HG03460 (cell line): ENCODE results near the gene LATS1.
"Not testable (repeated sequence)": the region's sequence is repeated elsewhere in the genome, so short reads cannot be mapped to it uniquely, and the experiment has no call there.

Experiments
- ATAC-seq: cut with Tn5 transposase; IDR thresholded peaks from one replicate; pipeline ENCODE4 v1.9.1; 2021; ENCODE audit not compliant: unreplicated experiment

The LATS1 gene

DNA sequence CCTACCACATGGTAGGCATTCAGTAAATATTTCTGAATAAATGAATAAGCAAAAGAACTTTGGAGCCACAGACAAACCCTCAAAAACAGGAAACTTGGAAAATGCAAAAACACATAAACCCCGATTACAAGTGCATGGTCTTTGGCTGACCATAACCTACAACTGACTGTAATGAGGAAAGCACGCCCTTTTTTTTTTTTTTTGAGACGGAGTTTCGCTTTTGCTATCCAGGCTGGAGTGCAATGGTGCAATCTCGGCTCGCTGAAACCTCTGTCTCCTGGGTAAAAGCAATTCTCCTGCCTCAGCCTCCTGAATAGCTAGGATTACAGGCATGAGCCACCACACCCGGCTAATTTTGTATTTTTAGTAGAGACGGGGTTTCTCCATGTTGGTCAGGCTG, 11.9 kb upstream of the LATS1 start:
- ATAC-seq: no peak

DNA sequence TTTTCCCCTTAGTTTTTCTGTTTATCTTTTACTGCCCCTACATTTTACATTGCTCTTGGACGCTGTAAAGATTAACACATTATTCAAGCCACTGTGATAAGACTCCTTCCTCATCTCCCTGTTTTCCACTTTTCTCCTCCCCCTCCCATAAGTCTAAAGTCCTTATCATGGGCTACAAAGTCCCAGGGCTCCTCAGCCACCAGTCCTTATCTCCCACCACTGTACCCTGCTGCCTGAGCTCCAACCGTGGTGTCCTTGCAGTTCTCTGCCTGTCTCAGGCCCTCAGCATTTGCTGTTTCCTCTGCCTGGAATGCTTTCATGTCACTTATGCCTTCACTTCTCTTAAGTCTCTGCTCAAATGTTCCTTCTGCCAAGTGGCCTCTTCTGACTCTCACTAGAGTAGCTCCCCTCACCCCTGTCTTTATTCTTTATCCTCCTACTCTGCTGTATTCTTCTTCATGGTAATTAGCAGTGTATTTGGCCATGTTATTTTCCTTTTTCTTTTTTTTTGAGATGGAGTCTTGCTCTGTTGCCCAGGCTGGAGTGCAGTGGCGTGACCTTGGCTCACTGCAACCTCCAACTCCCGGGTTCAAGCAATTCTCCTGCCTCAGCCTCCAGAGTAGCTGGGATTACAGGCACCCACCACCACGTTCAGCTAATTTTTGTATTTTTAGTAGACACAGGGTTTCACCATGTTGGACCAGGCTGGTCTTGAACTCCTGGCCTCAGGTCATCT, 10.8 kb upstream of the LATS1 start:
- no peak for ATAC-seq

DNA sequence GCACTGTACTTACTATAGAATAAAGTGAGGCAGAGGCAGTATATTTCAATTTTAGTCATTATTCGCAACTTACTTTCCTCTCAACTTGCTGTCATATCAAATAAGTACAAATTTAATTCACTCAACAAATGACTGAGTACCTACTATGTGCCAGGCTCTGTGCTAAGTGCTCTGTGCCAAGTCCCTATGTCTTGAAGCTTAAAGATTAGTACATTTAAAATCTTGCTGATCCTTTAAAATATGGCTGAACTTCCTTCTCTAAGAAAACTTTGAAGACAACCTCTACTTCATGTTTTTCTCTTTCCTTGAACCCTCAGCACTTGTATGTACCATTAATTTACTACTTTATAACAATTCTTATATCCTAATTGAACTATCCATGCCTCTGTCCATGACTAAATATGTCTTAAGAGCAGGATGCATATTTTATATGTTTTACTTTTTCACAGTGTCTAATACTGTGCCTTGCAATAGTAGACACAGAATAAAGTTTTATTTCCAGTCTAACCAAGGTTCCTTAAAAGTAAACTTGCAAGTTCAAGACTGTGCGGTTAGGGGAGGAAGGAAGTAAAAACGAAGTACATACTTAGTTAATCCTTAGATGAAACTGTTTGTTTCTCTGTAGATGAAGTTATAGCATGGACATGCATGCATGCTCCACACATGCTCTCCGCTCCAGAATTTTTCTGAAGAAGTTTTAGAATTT, 10.0 kb upstream of the LATS1 start:
- no peak for ATAC-seq

DNA sequence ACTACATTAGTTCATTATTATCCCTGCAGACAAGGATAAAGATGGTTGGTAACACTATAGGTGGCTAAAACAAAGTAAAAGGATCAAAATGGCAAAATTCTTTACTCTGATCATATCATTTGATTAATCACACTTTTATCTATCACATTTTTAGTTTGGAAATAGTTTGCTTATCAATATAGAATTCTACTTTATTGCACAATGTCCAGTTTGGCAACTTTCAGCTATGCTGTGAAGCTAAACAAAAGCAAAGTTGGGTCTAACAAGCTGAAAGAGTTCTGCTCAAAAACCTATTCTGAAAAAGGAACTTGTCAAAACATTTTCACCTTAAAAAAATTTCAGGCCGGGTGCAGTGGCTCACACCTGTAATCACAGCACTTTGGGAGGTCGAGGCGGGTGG, 7.9 kb upstream of the LATS1 start:
- ATAC-seq: no peak

DNA sequence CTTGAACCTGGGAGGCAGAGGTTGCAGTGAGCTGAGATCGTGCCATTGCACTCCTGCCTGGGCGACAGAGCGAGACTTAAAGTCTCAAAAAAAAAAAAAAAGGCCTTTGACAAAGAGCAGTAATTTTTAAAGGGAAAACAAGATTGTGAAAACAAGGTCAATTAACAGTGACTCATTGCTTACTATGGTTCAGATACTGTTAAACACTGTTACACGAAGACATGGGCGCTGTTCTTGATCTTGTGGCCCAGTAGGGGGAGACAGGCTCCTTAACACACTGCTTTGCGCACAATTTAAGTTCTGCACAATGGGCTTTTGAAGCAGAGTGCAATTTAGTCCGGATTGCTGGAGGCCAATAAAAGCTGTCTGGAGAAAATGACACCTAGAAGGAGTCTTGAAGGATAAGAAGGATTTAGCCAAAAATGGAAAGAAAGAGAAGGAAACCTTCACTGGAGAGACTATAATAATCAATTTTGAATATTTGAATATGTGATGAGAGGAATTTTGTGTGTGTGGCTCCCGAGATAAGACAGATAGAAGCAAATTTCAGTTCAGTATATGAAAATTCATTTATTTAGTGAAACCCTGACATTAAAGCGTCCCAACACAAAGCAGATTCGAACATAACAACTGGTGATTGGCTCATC, 6.0 kb upstream of the LATS1 start:
- no peak for ATAC-seq

DNA sequence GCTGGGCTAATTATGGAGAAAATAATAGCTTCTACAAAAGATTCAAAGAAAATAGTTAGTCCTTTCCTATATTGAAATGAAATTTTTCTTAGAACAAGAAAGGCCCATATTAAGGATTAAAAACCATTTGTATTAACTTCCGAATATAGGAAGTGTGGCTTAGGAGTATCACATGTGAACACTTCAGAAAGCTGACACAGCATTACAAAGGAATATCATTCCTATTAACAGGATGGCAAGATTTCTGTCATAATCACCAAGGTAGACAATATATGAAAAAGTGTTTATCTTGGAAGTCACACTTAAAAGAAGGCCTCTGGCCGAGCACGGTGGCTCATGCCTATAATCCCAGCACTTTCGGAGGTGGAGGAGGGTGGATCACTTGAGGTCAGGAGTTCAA, 5.4 kb upstream of the LATS1 start:
- ATAC-seq: no peak

DNA sequence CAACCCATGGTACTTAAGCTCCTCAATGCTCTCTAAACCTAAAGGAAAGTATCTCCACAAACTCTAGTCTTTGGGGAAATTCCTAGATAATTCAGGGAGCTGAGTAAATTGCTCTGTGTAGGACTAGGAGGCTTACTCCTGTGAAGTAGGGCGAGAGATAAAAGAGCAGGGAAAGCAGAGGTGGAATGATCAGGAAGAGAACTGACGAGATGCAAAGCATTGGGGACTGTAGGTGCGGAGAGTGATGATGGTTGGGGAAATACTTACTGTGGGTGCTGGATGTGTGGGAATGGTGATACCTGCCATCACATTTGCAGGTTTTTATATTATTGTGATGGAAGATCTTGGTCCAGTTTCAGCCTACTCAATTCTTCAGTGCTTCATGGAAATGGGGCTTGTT, 1.6 kb upstream of the LATS1 start:
- no peak for ATAC-seq

DNA sequence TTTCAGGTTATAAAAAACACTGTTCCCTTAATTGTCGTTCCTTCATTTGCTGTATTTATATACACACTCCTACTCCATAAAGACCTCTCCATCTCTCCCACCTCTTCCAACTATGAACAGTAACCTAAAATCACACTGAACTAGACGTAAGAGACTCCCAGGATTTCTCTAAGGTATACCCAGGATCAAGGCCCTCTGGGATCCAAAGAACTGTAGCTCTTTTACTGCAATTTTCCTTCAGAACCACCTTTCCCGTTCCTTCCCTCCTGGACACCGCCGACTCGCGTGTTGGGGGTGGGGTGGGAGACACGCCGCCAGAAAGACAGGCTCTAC, 680 bp downstream of the LATS1 start:
- ATAC-seq: no peak

DNA sequence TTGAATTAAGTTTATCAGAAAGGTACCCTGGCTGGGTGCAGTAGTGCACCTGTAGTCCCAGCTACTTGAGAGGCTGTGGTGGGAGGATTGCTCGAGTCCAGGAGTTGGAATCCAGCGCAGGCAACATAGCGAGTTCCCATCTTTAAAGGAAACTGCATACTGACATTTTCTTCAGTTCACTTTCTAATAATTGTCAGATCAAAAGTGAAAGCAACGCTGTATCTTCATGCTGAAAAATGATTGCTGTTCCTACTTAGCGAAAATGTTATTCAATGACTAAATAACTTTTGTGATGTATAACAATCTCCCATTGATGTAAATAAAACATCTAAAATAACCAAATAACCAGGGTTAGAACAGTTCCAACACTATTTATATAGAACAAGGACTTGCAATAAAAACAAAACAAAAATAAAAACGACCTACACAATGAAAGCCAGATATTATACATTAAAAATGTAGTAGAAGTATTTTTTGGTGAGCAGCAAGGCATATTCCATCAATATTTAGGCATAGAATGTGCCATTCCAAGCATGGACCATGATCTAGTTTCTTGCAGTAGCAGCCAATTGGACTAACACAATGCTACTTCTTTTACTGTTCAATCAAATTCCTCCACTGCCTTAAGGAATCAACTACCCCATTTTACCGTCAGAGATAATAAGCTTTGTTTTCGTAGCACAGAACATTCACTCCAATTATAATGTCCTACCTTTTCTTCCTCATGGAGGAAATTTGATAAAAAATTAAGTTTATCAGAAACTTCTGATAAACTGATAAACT, 1.5 kb downstream of the LATS1 start:
- no peak for ATAC-seq

DNA sequence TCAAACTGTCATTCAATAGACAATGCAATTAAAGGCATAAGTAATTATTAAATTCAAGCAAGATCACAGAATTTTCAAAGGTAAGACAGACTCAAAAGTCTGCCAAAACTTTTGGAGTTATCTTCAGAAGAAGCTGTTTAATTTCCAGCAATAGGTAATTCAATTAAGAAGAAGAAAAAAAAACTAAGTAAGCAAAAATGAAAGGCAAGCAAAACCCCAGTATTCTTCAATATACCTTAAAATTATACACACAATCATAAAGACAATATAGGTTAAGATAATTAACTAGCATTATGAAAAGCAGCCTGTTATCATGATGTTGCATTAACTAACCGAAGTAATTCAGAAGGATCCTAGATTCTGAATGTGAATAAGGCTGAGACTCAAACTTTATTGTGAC, 3.5 kb downstream of the LATS1 start:
- no peak for ATAC-seq

DNA sequence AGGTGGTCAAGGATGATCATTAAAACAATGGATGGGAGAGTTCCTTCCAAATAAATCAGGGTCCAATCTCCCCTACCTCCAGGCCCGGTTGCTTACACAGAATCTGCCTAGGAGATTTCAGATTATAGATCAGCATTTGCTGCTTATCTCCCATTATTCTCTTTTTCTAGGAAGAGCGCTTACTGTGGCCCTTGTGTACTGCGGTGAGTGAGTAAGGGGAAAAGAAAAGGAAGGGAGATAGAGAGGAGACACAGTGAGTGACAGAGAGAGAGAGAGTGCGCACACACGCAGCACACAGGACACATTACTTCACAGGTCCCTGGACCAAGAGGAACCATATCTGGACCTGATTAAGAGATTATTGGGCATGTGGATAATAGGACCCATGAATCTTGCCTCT, 6.2 kb downstream of the LATS1 start:
- no peak for ATAC-seq

DNA sequence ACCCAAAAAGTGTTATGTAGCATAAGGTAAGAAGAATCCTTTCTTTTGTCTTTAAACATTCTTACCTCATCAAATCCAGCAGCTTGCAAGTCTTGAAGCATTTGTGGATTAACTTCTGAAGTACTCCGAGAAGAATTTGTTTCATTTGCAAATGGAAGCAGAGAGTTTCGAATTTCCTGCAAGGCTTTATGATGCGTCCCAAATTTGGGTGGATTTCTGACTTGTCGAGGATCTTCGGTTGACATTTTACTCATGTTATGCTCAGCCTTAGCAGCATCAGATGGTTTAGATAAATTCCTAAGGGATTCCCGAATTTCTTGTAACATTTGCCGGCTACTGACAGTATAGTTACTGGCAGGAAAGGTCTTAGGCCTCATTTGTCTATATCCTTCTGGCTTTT, 16.2 kb downstream of the LATS1 start:
- no peak for ATAC-seq

DNA sequence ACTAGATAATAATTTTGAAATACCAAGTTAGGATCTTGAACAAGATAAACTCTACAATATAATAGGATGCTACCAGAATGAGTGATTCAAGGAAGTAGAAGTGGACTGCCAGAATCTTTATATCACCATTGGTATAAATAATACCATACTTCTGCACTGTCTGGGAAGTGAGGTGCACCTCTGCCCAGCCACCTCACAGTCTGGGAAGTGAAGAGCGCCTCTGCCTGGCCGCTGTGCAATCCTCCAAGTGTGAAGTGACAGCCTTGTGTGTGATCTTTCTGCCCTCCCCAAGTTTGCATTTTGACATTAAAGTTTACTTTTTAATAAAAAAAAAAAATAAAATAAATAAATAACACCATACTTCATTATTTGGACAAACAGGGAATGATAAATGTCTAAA, 18.8 kb downstream of the LATS1 start:
- no peak for ATAC-seq

DNA sequence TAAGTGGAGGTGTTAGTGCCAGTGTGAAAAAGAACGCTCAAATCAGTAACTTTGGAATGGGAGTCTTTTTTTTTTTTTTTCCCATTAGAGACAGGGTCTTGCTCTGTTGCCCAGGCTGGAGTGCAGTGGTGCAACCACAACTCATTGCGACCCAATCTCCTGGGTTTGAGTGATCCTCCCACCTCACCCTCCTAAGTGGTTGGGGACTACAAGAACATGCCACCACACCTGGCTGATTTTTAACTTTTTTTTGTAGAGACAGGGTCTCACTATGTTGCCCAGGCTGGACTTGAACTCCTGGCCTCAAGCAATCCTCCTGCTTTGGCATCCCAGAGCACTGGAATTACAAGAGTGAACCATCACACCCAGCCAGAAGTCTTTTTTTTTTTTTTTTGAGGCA, 19.7 kb downstream of the LATS1 start:
- no peak for ATAC-seq

DNA sequence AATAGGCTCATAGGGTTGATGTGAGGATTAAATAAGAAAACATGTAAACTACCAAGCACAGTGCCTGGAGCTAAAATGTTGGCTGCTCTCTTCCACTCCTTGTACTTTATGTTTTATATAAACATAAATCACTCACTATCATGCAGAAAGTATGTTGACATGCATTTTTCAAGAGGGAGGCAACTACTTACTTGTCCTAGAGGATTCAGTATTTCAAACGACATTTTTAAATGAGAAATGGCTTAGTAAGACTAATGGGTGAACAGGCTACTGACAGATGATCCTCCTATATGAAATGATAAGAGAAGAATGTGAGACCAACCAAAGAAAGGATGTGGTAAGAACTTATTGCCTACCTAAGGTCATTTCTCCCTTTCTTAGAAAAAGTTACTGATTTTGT, 21.0 kb downstream of the LATS1 start:
- no peak for ATAC-seq

DNA sequence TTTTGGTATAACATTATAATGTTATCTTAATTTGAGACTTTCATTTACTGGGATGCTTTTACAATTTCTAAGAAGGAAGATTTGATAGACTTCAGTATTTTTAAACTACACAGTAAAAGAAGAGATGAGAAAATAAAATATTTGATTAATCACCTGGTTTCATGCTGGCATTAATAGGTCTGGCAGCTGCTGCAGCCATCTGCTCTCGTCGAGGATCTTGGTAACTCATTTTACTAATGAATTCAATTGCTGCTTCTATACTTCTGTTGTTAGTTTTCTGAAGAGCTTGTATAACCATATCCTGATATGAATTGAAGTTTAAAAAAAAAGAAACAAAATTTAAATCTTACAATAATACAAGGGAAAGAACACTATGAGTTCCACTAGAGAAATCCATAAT, 23.0 kb downstream of the LATS1 start:
- no peak for ATAC-seq

DNA sequence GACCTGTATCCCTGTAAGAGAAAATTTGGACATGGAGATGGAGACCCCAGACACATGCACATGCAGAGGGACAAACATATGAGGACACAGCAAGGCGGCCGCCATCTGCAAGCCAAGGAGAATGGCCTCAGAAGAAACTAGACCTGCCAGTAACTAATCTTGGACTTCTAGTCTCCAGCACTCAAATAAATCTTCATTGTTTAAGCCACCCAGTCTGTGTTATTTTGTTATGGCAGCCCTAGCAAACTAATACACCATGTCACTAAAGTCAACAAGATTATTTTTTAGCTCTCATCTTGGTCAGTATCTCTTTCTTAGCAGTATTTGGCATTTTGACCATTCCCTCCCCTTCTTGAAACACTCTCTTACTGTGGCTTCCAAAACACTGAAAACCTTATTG, 26.7 kb downstream of the LATS1 start:
- no peak for ATAC-seq

DNA sequence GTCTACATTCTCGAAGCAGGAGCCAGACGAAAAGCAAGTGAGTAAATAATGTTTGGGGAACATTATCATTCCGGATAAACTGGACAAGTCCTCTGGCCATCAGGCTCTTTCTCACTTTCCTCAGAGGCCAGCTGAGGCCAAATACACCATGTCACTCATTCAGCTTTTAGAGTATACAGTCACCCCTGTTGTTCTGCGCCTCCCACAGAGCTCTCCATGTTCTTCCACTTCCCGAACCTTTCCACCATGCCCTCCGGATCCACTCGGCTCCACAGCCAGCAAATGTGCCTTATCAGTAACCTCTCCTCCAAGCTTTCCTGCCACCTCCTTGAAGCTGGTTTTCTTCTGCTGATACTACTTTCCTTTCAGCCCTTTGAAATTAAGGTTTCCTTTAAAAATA, 31.7 kb downstream of the LATS1 start:
- ATAC-seq: no peak

DNA sequence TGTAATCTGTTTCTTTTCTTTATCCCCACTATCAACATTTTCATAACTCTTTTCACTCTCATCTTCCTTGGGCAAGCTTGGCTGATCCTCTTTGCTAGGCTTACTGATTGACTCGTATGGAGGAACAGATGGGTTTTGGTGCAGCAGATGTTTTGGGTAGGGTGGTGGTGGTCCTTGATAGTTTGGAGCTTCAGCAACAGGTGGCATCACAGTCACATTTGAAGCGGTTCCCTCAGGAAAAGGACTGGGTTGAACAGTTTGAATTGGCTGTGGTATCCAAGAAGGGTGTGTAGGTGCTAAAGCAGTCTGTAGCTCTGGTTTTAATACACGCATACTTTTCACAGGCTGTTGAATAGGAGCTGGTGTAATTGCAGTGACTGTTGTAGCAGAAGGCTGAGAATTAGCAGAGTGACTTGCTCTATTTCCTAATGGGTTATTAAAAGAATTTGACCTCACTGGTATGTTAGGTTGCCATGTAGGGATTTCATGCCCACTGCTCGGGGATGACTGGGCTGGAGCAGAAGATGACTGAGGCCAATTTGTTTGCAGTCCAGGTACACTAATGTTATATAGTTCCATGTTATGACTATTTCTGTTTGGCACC, 34.5 kb downstream of the LATS1 start:
- no peak for ATAC-seq

DNA sequence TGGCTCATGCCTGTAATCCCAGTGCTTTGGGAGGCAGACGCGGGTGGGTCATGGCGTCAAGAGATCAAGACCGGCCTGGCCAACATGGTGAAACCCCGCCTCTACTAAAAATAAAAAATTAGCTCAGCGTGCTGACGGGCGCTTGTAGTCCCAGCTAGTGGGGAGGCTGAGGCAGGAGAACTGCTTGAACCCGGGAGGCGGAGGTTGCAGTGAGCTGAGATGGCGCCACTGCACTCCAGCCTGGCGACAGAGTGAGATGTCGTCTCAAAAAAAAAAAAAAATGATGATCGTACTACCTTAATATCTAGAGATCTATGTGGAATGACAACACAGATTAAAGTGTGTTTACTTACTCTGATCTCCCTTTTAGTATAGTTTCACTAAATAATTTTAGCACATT, 36.1 kb downstream of the LATS1 start:
- not testable (repeated sequence) for ATAC-seq

DNA sequence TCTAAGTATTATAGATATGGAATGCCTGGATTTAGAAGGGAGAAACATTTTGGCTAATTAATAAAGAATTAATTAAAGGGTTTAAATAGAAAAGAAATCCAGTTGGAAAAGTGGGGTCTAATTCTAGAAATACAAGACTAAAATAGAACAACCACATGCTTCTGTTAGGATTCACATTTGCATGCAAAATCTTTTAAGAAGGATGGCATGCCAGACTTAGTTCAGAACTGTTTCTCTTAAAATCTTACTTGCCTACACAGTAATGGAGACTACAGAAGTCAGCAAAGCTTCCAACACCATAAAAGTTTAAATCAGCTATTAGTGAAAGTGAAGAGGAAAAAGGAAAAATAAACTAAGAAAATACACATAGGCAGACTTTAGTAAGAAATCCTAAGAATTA, 36.7 kb downstream of the LATS1 start:
- ATAC-seq: no peak
